GM12878 (cell line): Measurements from ENCODE around the gene BCAS4. TPM values are rescaled to one million over a fixed set of nuclear protein-coding genes. Genes with fewer than 3 reads are reported as not detected.

Experiments
- CHD2 ChIP-seq: IDR thresholded peaks from 2 replicates; pipeline ENCODE4 v1.6.1; 2011; ENCODE audit warnings: low read depth, low read length, improper control_type of control experiment, borderline replicate concordance
- ETV6 ChIP-seq, 2 experiments: fragments of 450-650 bp in 1 of 2; IDR thresholded peaks in 1 of 2; conservative IDR thresholded peaks in 1 of 2; 2 replicates each; pipeline ENCODE4 v1.6.1; 2014; ENCODE audit warnings: antibody characterized with exemption in 1 of 2, borderline replicate concordance in 1 of 2, low read depth in 1 of 2, mild to moderate bottlenecking in 1 of 2, moderate library complexity in 1 of 2
- EZH2 ChIP-seq: IDR thresholded peaks from 2 replicates; pipeline ENCODE4 v1.6.1; 2012; ENCODE audit warnings: low read depth, mild to moderate bottlenecking, control low read depth, inconsistent platforms, low read length, borderline replicate concordance; ENCODE audit not compliant: control insufficient read depth
- HSF1 ChIP-seq: fragments of 150-350 bp; IDR thresholded peaks from 2 replicates; pipeline ENCODE4 v1.6.1; 2014; ENCODE audit warnings: mild to moderate bottlenecking, low read depth, low read length
- JUNB ChIP-seq: IDR thresholded peaks from 2 replicates; pipeline ENCODE4 v1.6.1; 2016; ENCODE audit warnings: antibody characterized with exemption, mild to moderate bottlenecking
- MEF2B ChIP-seq: fragments of 450-650 bp; IDR thresholded peaks from 2 replicates; pipeline ENCODE4 v1.6.1; 2018; ENCODE audit warnings: mild to moderate bottlenecking, moderate library complexity; ENCODE audit not compliant: partially characterized antibody, poor library complexity, severe bottlenecking
- NFYA ChIP-seq: IDR thresholded peaks from 2 replicates; pipeline ENCODE4 v1.6.1; 2011; ENCODE audit warnings: low read depth, mild to moderate bottlenecking, low read length, improper control_type of control experiment, borderline replicate concordance
- PBX3 ChIP-seq: IDR thresholded peaks from 2 replicates; pipeline ENCODE4 v1.6.1; 2011; ENCODE audit warnings: mild to moderate bottlenecking, low read depth, low read length, moderate library complexity; ENCODE audit not compliant: insufficient replicate concordance
- POLR2AphosphoS5 ChIP-seq: IDR thresholded peaks from 2 replicates; pipeline ENCODE4 v1.6.1; 2011; ENCODE audit warnings: mild to moderate bottlenecking, low read length, inconsistent platforms
- SUPT20H ChIP-seq: IDR thresholded peaks from 2 replicates; pipeline ENCODE4 v1.6.1; 2011; ENCODE audit warnings: low read depth, mild to moderate bottlenecking, low read length, moderate library complexity, borderline replicate concordance; ENCODE audit not compliant: control insufficient read depth
- TARDBP ChIP-seq: IDR thresholded peaks from 2 replicates; pipeline ENCODE4 v1.6.1; 2016; ENCODE audit warnings: borderline replicate concordance
- TCF7 ChIP-seq: IDR thresholded peaks from 2 replicates; pipeline ENCODE4 v1.6.1; 2014; ENCODE audit warnings: antibody characterized with exemption, borderline replicate concordance
- YY1 ChIP-seq: IDR thresholded peaks from 2 replicates; pipeline ENCODE4 v1.6.1; 2011; ENCODE audit warnings: low read depth, mild to moderate bottlenecking, low read length
- ZNF207 ChIP-seq: fragments of 450-650 bp; IDR thresholded peaks from 2 replicates; pipeline ENCODE4 v1.6.1; 2014; ENCODE audit warnings: antibody characterized with exemption, mild to moderate bottlenecking, borderline replicate concordance
- ZSCAN29 ChIP-seq: fragments of 450-650 bp; IDR thresholded peaks from 2 replicates; pipeline ENCODE4 v1.6.1; 2017; ENCODE audit warnings: mild to moderate bottlenecking, moderate library complexity
- polyA plus RNA-seq, 11 experiments: library from polyadenylated mRNA; depleted of rRNA in 4 of 11; unstranded in 6 of 11; stranded (reverse) in 5 of 11; fragments of >200 nt; fragmentation: Nextera tagmentation in 4 of 11; fragmentation: Illumina TruSeq in 1 of 11; extraction: Ambion mirVana in 4 of 11; extraction: Trizol in 1 of 11; gene quantifications; 1 replicate in 1 of 11; 2 replicates in 10 of 11; pipeline versions ENCODE4 v1.2.1 to v1.2.3, GENCODE V29; 2011 to 2016; ENCODE audit warnings: inconsistent platforms in 2 of 11, missing spikeins in 2 of 11, low read depth in 1 of 11
- total RNA-seq, 4 experiments: library from RNA; depleted of rRNA in 3 of 4; stranded (reverse); fragments of >200 nt in 3 of 4; fragmentation: Illumina TruSeq in 1 of 4; extraction: Trizol in 1 of 4; gene quantifications; 2 replicates each; pipeline versions ENCODE4 v1.2.1 to v1.2.3, GENCODE V29; 2013 to 2021
- TF ChIP-seq, protein P1 (sequence below): fragments of 450-650 bp; IDR thresholded peaks from 2 replicates; pipeline ENCODE4 v1.6.1; 2017; ENCODE audit warnings: borderline replicate concordance
- TF ChIP-seq, protein P2 (sequence below): fragments of 450-650 bp; IDR thresholded peaks from 2 replicates; pipeline ENCODE4 v1.6.1; 2017; ENCODE audit warnings: mild to moderate bottlenecking
- TF ChIP-seq, protein P3 (sequence below): fragments of 450-650 bp; formaldehyde crosslinking; IDR thresholded peaks from 2 replicates; pipeline ENCODE4 v1.4.0; 2022; ENCODE audit warnings: mild to moderate bottlenecking, moderate library complexity

The BCAS4 gene
- total and polyA plus RNA-seq, 10 of the 15 experiments (the other 5 are each of a cell fraction or from before 2014, with no cell fraction given): 14.8 to 214 (median 65.3) TPM

GRCh38 chr20:50913690-50914375 lies 119.0 kb downstream of the BCAS4 start (continued):
- TF ChIP-seq, protein P1, sequence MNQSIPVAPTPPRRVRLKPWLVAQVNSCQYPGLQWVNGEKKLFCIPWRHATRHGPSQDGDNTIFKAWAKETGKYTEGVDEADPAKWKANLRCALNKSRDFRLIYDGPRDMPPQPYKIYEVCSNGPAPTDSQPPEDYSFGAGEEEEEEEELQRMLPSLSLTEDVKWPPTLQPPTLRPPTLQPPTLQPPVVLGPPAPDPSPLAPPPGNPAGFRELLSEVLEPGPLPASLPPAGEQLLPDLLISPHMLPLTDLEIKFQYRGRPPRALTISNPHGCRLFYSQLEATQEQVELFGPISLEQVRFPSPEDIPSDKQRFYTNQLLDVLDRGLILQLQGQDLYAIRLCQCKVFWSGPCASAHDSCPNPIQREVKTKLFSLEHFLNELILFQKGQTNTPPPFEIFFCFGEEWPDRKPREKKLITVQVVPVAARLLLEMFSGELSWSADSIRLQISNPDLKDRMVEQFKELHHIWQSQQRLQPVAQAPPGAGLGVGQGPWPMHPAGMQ: no peak
- no peak for TF ChIP-seq SUPT20H
- no peak for TF ChIP-seq YY1
- TF ChIP-seq TARDBP: no peak
- TF ChIP-seq ZSCAN29: no peak
- peak; percentile 30; the same call in 1 of the 2 replicates for TF ChIP-seq POLR2AphosphoS5
- no peak for TF ChIP-seq NFYA
- no peak for TF ChIP-seq MEF2B
- TF ChIP-seq, protein P2, sequence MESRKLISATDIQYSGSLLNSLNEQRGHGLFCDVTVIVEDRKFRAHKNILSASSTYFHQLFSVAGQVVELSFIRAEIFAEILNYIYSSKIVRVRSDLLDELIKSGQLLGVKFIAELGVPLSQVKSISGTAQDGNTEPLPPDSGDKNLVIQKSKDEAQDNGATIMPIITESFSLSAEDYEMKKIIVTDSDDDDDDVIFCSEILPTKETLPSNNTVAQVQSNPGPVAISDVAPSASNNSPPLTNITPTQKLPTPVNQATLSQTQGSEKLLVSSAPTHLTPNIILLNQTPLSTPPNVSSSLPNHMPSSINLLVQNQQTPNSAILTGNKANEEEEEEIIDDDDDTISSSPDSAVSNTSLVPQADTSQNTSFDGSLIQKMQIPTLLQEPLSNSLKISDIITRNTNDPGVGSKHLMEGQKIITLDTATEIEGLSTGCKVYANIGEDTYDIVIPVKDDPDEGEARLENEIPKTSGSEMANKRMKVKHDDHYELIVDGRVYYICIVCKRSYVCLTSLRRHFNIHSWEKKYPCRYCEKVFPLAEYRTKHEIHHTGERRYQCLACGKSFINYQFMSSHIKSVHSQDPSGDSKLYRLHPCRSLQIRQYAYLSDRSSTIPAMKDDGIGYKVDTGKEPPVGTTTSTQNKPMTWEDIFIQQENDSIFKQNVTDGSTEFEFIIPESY: no peak
- no peak for TF ChIP-seq EZH2
- TF ChIP-seq TCF7: 0 out of 2 replicates have a peak, but pooled peaks have one; percentile 23
- no peak for TF ChIP-seq HSF1
- peak; percentile 34 for TF ChIP-seq PBX3
- TF ChIP-seq, protein P3, sequence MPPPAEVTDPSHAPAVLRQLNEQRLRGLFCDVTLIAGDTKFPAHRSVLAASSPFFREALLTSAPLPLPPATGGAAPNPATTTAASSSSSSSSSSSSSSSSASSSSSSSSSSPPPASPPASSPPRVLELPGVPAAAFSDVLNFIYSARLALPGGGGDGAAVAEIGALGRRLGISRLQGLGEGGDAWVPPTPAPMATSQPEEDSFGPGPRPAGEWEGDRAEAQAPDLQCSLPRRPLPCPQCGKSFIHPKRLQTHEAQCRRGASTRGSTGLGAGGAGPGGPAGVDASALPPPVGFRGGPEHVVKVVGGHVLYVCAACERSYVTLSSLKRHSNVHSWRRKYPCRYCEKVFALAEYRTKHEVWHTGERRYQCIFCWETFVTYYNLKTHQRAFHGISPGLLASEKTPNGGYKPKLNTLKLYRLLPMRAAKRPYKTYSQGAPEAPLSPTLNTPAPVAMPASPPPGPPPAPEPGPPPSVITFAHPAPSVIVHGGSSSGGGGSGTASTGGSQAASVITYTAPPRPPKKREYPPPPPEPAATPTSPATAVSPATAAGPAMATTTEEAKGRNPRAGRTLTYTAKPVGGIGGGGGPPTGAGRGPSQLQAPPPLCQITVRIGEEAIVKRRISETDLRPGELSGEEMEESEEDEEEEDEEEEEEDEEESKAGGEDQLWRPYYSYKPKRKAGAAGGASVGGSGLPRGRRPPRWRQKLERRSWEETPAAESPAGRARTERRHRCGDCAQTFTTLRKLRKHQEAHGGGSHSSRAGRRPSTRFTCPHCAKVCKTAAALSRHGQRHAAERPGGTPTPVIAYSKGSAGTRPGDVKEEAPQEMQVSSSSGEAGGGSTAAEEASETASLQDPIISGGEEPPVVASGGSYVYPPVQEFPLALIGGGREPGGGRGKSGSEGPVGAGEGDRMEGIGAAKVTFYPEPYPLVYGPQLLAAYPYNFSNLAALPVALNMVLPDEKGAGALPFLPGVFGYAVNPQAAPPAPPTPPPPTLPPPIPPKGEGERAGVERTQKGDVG: no peak
- no peak for TF ChIP-seq ZNF207
- no peak for TF ChIP-seq ETV6 (conservative IDR thresholded peaks at IDR 0.05 in 1 of 2, IDR thresholded peaks at IDR 0.05 in 1 of 2; ENCODE audit: borderline replicate concordance in 1 of 2, low read depth in 1 of 2)
- no peak for TF ChIP-seq CHD2
- peak; percentile 47; the same call in 1 of the 2 replicates for TF ChIP-seq JUNB
